MCF 10A (cell line): ENCODE results near the gene SLC46A1. TPM values are rescaled to one million over a fixed set of nuclear protein-coding genes. Genes with fewer than 3 reads are reported as not detected.

Experiments used
- Bru-seq: library from RNA; stranded (reverse); fragments of 400-500 nt; gene quantifications from one replicate; lab custom pipeline; 2021; lab: Mats Ljungman, UMichigan
- BruChase-seq, 2 experiments: library from RNA; stranded (reverse); fragments of 400-500 nt; gene quantifications; one replicate each; lab custom pipeline; 2021; lab: Mats Ljungman, UMichigan
- BruUV-seq: library from RNA; stranded (reverse); fragments of 400-500 nt; replicated peaks from 2 replicates; lab custom pipeline; 2021; lab: Mats Ljungman, UMichigan
- CTCF ChIA-PET: fragments of 300-600 bp; sonication (Branson Sonifier 250); formaldehyde crosslinking; extraction: SDS; loops from one replicate; lab custom pipeline; 2021; ENCODE audit warnings: antibody characterized with exemption, inconsistent platforms; lab: Yijun Ruan, JAX
- POLR2A ChIA-PET: fragments of 300-600, 350-650 bp; sonication (Branson Sonifier 250); formaldehyde crosslinking; extraction: SDS; loops from one replicate; lab custom pipeline; 2020; ENCODE audit warnings: antibody characterized with exemption, inconsistent platforms; lab: Yijun Ruan, JAX
- DNase-seq: peaks from one replicate; pipeline ENCODE4 v3.0.0-alpha.2; 2018; ENCODE audit not compliant: unreplicated experiment
- H3K27ac Mint-ChIP-seq: one replicate; pipeline ENCODE4 v1.8.0; 2022; ENCODE audit warnings: mild to moderate bottlenecking, low read depth, mixed read lengths; ENCODE audit not compliant: unreplicated experiment
- H3K27me3 Mint-ChIP-seq: one replicate; pipeline ENCODE4 v1.8.0; 2022; ENCODE audit warnings: mixed read lengths; ENCODE audit not compliant: insufficient read depth, unreplicated experiment
- H3K36me3 Mint-ChIP-seq: one replicate; pipeline ENCODE4 v1.8.0; 2022; ENCODE audit warnings: mild to moderate bottlenecking, moderate library complexity, mixed read lengths; ENCODE audit not compliant: insufficient read depth, unreplicated experiment
- H3K4me1 Mint-ChIP-seq: one replicate; pipeline ENCODE4 v1.8.0; 2022; ENCODE audit warnings: mixed read lengths; ENCODE audit not compliant: insufficient read depth, unreplicated experiment
- H3K4me3 Mint-ChIP-seq: one replicate; pipeline ENCODE4 v1.8.0; 2022; ENCODE audit warnings: mild to moderate bottlenecking, moderate library complexity, mixed read lengths; ENCODE audit not compliant: unreplicated experiment
- H3K9me3 Mint-ChIP-seq: one replicate; pipeline ENCODE4 v1.8.0; 2022; ENCODE audit warnings: mixed read lengths; ENCODE audit not compliant: unreplicated experiment
- CTCF ChIP-seq: fragments of 200-600 bp; IDR thresholded peaks from one replicate; pipeline ENCODE4 v1.8.0; 2022; ENCODE audit warnings: antibody characterized with exemption, mild to moderate bottlenecking; ENCODE audit not compliant: unreplicated experiment
- intact Hi-C: fragments of 100-400 bp; cut with micrococcal nuclease; formaldehyde crosslinking; loops from 2 replicates; pipeline ENCODE4 v1.14.1; 2022
- long read RNA-seq: library from polyadenylated mRNA; stranded (forward); transcript quantifications from one replicate; pipeline ENCODE4 v2.0.0, GENCODE V29; 2022
- total RNA-seq: library from RNA; stranded (reverse); gene quantifications from 2 replicates; pipeline ENCODE4 v1.2.3, GENCODE V29; 2022

Gene SLC46A1
- total RNA-seq: 18.4 and 20.1 TPM in 2 replicates
- Bru-seq, nascent RNA: percentile 69 among the genes with signal in this experiment
- percentile 84 among the genes with signal in this experiment for BruChase-seq, experiment 1, labeled RNA remaining after a 6-hour chase
- BruChase-seq, experiment 2, labeled RNA remaining after a 2-hour chase: percentile 80 among the genes with signal in this experiment
- long read RNA-seq, partial matches to known transcripts: 0 of 2 reads
- long read RNA-seq, other reads (novel, unspliced or antisense): 2 of 2 reads

DNA sequence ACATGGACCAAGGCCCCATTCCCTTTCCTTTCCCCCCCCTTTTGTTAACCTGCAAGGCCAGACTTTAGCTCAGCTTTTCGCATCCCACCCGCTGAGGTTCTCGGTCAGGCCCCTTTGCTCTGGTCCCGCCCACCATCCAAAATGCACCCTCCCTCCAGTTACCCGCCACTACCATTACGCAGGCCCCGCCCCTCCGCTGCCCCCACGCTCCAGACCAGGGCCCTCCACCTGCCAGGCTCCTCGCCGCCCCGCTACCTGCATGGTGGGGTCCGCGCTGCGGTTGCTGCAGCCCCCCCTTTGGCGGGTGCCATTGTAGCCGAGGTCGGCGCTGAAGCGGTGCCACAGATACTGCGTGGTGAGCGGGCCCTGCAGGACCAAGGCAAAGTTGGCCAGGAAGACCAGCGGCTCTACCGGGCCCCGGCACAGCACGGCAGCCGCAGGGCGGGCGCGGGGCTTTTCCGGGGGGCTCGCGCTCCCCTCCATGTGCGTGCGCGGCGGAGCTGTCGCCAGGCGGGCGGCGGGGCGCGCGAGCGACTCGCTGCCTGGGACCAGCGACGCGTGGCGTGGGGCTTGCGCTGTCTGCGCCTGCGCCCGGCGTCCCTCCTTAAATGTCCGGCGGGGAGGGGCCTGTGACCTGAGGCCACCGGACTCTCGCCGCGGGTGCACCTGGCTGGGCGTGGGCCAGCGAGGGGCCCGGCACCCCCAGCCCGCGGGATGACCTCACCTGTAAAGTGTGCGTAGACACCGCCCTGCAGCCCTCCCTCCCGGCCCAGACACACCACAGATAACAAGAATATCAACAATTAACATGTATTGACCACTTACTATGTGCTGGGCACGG, at the start of gene SLC46A1:
SLC46A1 (minus strand) TSS at position 581 of the 841 bp plus-strand sequence; CDS start at position 483, 98 bp downstream.
- Mint-ChIP-seq H3K9me3 (no peaks in the 10 kb centered on the region), H3K27ac (no peak within 1 kb of the TSS), H3K4me3 (peak within 1 kb of the TSS; percentile 86), H3K4me1 (peaks cover 23% of the 10 kb centered on the region), H3K27me3 (no peaks in the 10 kb centered on the region), H3K36me3 (peaks cover 30% of the 10 kb centered on the region)
- no peak for TF ChIP-seq CTCF
- ChIA-PET POLR2A (interaction anchor here (0.6 to 5.8 kb wide), 15 partner anchors 9 to 180 kb away, joined by 3 to 57 read pairs (median 4); partner anchors contain the start of genes IFT20, PIGS, POLDIP2 and TNFAIP1), CTCF (interaction anchor here (0.6 to 2.4 kb wide), 4 partner anchors 10 to 154 kb away, joined by 3 to 16 read pairs (median 5); no protein-coding TSS in a partner anchor)
- BruUV-seq: no TSS peak
- intact Hi-C loops: no loop called here
- DNase-seq: peak; percentile 44

DNA sequence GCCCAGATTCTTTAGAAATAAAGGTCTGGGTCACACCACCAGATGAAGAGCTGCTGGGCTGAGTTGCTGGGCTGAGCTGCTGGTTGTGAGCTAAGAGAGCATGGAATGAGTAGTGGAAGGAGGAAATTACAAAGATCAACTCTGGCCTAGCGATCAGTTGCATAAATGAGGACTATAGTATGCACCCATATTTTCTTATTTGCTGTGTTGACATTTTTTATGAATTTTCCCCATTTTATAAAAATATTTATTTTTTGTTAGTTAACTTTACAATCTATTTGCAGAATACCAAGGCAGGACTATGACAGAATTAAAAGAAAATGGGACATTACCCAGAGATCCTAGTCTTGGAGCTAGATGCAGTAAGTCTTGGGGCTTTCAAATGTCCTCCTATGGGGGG, 43.8 kb upstream of the SLC46A1 start:
- intact Hi-C loops: no loop called here
- H3K27ac Mint-ChIP-seq: no peak overlapping the region

DNA sequence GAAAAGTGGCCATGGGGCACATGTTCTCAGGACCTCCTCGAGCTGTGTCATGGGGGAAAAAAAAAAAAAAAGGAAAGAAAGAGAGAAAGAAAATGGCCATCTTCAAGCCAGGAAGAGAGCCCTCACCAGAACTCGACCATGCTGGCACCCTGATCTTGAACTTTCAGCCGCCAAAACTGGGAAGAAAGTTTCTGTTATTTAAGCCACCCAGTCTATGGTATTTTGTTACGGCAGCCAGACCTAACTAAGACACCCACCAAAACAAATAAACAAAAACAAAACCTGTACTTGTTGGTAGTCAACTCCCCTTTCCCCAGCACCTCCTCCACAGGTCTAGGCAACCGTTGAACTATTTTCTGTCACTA, 41.4 kb upstream of the SLC46A1 start:
- H3K9me3 Mint-ChIP-seq: peaks cover 8% of the 10 kb centered on the region
- no peak overlapping the region for H3K27ac Mint-ChIP-seq
- H3K27me3 Mint-ChIP-seq: no peaks in the 10 kb centered on the region
- intact Hi-C loops: no loop called here
- H3K4me3 Mint-ChIP-seq: no peak overlapping the region
- ChIA-PET POLR2A (interaction anchor here (1.6 to 3.8 kb wide), 2 partner anchors 10 to 67 kb away, joined by 3 to 19 read pairs; no protein-coding TSS in a partner anchor), CTCF (interaction anchor here (0.6 to 1.8 kb wide), 4 partner anchors 32 to 600 kb away, joined by 3 to 5 read pairs (median 5); no protein-coding TSS in a partner anchor)
- TF ChIP-seq CTCF: no peak
- H3K4me1 Mint-ChIP-seq: no peaks in the 10 kb centered on the region
- no TSS peak for BruUV-seq
- no peaks in the 10 kb centered on the region for H3K36me3 Mint-ChIP-seq
- DNase-seq: no peak

More for the DNA sequence above, 43.8 kb upstream of the SLC46A1 start:
- Mint-ChIP-seq H3K9me3 (peaks cover 8% of the 10 kb centered on the region), H3K27me3 (no peaks in the 10 kb centered on the region), H3K4me3 (no peak overlapping the region), H3K36me3 (no peaks in the 10 kb centered on the region), H3K4me1 (no peaks in the 10 kb centered on the region)
- ChIA-PET CTCF (interaction anchor here (0.7 to 1.0 kb wide), 2 partner anchors 34 to 141 kb away, joined by 3 to 4 read pairs; no protein-coding TSS in a partner anchor), POLR2A (interaction anchor here (0.7 to 1.2 kb wide), 4 partner anchors 9 to 103 kb away, joined by 3 read pairs; no protein-coding TSS in a partner anchor)
- no TSS peak for BruUV-seq
- no peak for TF ChIP-seq CTCF
- DNase-seq: no peak
